LHCN-M2 (cell line): ENCODE data around the gene IL3RA. TPM values are rescaled to one million over a fixed set of nuclear protein-coding genes. Genes with fewer than 3 reads are reported as not detected.
A peak's percentile ranks its signal among the peaks of the same experiment; 100 is the strongest.
"Not testable (repeated sequence)": the region's sequence is repeated elsewhere in the genome, so short reads cannot be mapped to it uniquely, and the experiment has no call there.

ENCODE experiments used
- DNase-seq: peaks from one replicate; pipeline ENCODE4 v3.0.0-alpha.2; 2012; ENCODE audit warnings: low read depth
- total RNA-seq: library from RNA; depleted of rRNA; stranded (reverse); fragments of >200 nt; gene quantifications from 2 replicates; pipeline ENCODE4 v1.2.3, GENCODE V29; 2014

The IL3RA gene
- total RNA-seq, 1 experiment from 2014 or later: not detected

DNA sequence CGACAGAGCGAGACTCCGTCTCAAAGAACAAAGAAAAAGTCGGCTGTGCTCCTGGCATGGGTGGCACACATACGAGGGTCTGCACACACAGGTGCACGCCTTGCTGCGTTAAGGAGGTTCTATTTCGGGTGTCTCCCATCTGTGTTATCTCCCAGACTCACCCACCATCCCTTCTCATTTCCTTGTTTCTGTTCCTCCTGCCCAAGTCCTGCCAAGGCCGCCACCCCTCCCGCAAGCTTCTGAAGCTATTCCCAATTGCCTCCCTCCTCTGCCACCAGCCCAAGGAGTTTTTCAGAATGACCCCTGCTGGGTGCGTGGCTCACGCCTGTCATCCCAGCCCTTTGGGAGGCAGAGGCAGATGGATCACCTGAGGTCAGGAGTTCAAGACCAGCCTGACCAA is 6.0 kb upstream of the IL3RA start:
- no peak for DNase-seq

- DNase-seq: not testable (repeated sequence)
These were observed 4.2 kb upstream of the IL3RA start for GRCh38 chrX:1332433-1332832.

GRCh38 chrX:1334854-1335253 is 1.7 kb upstream of the IL3RA start:
- no peak for DNase-seq

- no peak for DNase-seq
These were observed 579 bp downstream of the IL3RA start for GRCh38 chrX:1336948-1337779.

- DNase-seq: no peak
These were observed 5.1 kb downstream of the IL3RA start for GRCh38 chrX:1341545-1342184.

DNA sequence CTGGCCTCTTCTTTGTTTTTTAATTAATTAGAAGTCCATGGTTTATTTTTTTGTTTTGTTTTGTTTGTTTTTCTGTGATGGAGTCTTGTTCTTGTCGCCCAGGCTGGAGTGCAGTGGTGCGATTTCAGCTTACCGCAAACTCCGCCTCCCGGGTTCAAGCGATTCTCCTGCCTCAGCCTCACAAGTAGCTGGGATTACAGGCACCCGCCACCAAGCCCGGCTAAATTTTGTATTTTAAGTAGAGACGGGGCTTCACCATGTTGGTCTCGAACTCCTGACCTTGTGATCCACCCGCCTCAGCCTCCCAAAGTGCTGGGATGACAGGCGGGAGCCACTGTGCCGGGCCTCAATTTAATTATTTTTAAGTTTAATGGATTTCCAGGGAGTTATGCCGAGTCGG is 13.0 kb downstream of the IL3RA start:
- DNase-seq: not testable (repeated sequence)

DNA sequence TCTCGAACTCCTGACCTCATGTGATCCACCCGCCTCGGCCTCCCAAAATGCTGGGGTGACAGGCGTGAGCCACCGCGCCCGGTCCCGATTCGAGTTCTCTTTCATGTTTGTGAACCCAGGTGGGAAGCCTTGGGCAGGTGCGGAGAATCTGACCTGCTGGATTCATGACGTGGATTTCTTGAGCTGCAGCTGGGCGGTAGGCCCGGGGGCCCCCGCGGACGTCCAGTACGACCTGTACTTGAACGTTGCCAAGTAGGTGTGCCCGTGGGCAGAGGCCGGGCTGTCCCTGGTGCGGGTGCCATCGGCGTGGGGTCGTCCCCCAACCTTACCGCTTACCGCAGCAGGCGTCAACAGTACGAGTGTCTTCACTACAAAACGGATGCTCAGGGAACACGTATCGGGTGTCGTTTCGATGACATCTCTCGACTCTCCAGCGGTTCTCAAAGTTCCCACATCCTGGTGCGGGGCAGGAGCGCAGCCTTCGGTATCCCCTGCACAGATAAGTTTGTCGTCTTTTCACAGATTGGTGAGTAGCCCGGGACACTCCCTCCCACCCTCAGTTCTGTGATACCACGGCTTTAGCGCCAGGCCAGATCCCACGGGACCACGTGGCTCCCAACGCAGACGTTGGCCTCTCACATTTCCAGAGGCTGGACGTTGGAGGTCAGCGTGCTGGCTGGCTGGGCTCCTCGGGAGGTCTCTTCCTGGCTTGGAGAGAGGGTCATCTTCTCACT is 15.6 kb downstream of the IL3RA start:
- no peak for DNase-seq

DNA sequence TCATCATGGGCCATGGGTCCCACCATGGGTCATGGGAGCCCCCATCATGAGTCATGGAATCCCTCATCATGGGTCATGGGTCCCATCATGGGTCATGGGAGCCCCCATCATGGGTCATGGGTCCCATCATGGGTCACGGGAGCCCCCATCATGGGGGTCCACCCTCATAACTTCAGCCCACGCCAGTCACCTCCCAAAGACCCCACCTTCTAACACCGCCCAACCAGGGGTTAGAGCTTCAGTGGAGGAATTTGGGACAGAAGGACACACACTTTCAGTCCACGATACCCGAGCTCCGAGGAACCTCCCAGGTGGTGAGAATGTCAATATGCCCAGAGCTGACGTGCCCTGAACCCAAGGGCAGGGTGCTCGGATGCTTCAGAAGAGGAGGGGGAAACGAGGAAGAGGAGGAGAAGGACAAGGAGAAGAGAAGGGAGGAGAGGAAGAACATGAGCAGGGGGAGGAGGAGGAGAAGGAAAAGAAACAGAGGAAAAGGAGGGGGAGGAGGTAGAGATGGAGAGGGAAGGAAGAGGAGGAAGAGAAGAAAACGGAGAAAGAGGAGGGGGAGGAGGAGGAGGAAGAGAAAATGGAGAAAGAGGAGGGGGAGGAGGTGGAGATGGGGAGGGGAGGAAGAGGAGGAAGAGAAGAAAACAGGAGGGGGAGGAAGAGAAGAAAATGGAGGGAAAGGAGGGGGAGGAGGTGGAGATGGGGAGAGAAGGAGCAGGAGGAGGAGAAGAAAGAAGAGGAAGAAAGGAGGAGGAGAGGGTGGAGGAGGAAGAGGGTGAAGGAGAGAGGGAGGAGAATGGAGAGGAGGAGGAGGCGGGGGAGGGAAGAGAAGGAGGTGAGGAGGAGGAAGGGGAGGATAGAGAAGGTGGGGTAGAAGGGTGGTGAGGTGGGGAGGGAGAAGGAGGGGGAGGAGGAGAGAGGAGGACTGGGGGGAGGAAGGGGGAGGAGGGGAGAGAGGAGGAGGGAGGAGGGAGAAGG is 17.7 kb downstream of the IL3RA start:
- no peak for DNase-seq

GRCh38 chrX:1355131-1356046 is 18.8 kb downstream of the IL3RA start:
- no peak for DNase-seq

DNA sequence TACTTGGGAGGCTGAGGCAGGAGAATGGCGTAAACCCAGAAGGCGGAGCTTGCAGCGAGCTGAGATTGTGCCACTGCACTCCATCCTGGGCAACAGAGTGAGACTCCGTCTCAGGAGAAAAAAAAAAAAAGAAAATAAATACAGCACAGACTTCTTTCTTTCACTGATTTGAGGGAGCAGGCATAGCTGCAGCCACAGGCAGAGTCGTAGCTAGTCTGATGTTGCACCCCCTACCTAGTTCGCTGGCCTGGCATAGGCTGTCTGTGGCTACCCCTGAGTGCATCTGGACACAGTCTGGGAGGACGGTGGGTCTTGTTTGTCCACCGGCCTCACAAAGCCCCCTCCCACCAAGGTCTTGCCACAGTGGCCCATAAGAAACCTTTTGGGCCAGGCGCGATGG is 21.4 kb downstream of the IL3RA start:
- DNase-seq: no peak

- no peak for DNase-seq
These were observed 22.4 kb downstream of the IL3RA start for GRCh38 chrX:1358793-1359476.

DNA sequence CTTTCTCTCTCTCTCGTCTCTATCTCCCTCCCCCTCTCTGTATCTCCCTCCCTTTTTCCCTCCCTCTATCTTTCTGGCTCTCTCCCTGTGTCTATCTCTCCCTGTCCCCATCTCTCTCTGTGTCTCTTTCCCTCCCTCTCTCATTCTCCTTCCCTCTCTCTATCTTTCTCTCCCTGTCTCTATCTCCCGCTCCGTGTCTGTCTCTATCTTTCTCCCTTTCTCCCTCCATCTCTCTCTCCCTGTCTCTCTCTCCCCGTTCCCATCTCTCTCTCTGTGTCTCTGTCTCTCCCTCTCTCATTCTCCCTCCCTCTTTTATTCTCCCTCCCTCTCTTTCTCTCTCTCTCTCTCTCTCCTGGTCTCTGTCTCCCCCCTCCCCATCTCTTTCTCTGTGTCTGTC is 22.9 kb downstream of the IL3RA start:
- DNase-seq: no peak

GRCh38 chrX:1360171-1360570 is 23.6 kb downstream of the IL3RA start:
- no peak for DNase-seq

DNA sequence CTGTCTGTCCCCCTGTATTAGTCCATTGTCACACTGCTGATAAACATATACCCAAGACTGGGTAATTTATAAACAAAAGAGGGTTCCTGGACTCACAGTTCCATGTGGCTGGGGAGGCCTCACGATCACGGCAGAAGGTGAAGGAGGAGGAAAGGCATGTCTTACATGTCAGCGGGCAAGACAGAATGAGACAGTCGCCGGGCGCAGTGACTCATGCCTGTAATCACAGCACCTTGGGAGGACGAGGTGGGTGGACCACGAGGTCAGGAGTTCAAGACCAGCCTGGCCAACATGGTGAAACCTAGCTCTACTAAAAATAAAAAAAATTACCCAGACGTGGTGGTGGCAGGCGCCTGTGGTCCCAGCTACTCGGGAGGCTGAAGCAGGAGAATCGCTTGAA is 24.7 kb downstream of the IL3RA start:
- DNase-seq: no peak

- no peak for DNase-seq
These were observed 25.3 kb downstream of the IL3RA start for GRCh38 chrX:1361910-1362309.

- not testable (repeated sequence) for DNase-seq
These were observed 29.8 kb downstream of the IL3RA start for GRCh38 chrX:1366363-1366762.

DNA sequence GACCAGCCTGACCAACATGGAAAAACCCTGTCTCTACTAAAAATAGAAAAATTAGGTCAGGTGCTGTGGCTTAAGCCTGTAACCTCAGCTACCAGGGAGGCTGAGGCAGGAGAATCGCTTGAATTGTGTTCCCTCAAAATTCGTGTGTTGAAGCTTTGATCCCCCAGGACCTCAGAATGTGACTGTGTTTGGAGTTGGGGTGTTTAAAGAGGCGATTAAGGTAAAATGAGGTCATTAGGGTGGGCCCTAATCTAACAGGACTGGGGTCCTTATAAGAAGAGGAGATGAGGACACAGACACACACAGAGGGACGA is 31.8 kb downstream of the IL3RA start:
- no peak for DNase-seq

DNA sequence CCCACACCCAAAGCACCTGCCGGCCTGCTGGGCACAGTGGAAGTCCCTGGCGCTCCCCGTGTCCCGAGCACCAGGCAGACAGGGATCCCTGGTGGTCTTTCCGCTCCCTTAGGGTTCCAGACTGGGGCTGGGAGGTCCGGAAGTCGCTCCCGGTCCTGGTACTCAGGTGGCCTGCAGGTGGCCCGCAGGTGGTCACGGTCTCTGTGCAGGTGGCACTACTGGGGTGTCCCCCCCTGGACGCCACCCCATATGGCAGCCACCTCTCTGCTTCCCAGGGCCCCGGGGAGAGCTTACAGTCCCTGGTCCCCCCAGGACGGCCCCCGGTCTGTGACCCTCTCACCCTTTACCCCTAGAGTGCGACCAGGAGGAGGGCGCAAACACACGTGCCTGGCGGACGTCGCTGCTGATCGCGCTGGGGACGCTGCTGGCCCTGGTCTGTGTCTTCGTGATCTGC is 41.7 kb downstream of the IL3RA start:
- DNase-seq: no peak

- DNase-seq: peak; percentile 27
These were observed 44.2 kb downstream of the IL3RA start for GRCh38 chrX:1380672-1381233.
